HG03175 (cell line): Measurements from ENCODE around the gene PRKAG2.
"Not testable (repeated sequence)": the region's sequence is repeated elsewhere in the genome, so short reads cannot be mapped to it uniquely, and the experiment has no call there.

Experiments used
- ATAC-seq: cut with Tn5 transposase; IDR thresholded peaks from one replicate; pipeline ENCODE4 v1.9.1; 2021; ENCODE audit warnings: mild to moderate bottlenecking, moderate library complexity; ENCODE audit not compliant: unreplicated experiment

The PRKAG2 gene

GRCh38 chr7:151540146-151540545 is 336.8 kb downstream of the PRKAG2 start:
- no peak for ATAC-seq

- ATAC-seq, result no peak
Measured at GRCh38 chr7:151539088-151539671, 337.7 kb downstream of the PRKAG2 start.

- no peak for ATAC-seq
Measured at GRCh38 chr7:151537818-151538561, 338.9 kb downstream of the PRKAG2 start.

GRCh38 chr7:151536178-151536577 is 340.7 kb downstream of the PRKAG2 start:
- not testable (repeated sequence) for ATAC-seq

GRCh38 chr7:151529842-151530241 is 347.1 kb downstream of the PRKAG2 start:
- ATAC-seq, result no peak

- ATAC-seq, result no peak
Measured at GRCh38 chr7:151524845-151525244, 352.1 kb downstream of the PRKAG2 start.

GRCh38 chr7:151524331-151524730 is 352.6 kb downstream of the PRKAG2 start:
- no peak for ATAC-seq

- peak; percentile 0 for ATAC-seq
Measured at GRCh38 chr7:151520419-151521261, 356.3 kb downstream of the PRKAG2 start.

- peak; percentile 83 for ATAC-seq
Measured at GRCh38 chr7:151519765-151520418, 357.0 kb downstream of the PRKAG2 start, which contains the start of gene RHEB. TSS of gene RHEB (minus strand) at chr7:151519895. CDS start at chr7:151519511, 384 bp downstream.

GRCh38 chr7:151518947-151519764 is 357.8 kb downstream of the PRKAG2 start:
- ATAC-seq, result peak; percentile 52

- no peak for ATAC-seq
Measured at GRCh38 chr7:151518105-151518946, 358.6 kb downstream of the PRKAG2 start.

GRCh38 chr7:151517601-151518104 is 359.3 kb downstream of the PRKAG2 start:
- ATAC-seq, result no peak

- ATAC-seq, result no peak
Measured at GRCh38 chr7:151515276-151515565, 361.7 kb downstream of the PRKAG2 start.

- ATAC-seq, result no peak
Measured at GRCh38 chr7:151514461-151515275, 362.2 kb downstream of the PRKAG2 start.

GRCh38 chr7:151513133-151513532 is 363.8 kb downstream of the PRKAG2 start:
- no peak for ATAC-seq

GRCh38 chr7:151512353-151512752 is 364.6 kb downstream of the PRKAG2 start:
- ATAC-seq, result no peak

- ATAC-seq, result no peak
Measured at GRCh38 chr7:151511946-151512345, 365.0 kb downstream of the PRKAG2 start.

- no peak for ATAC-seq
Measured at GRCh38 chr7:151511270-151511669, 365.6 kb downstream of the PRKAG2 start.
